Measurements from ENCODE around the gene DYNAP. TPM values are rescaled to one million over a fixed set of nuclear protein-coding genes. Genes with fewer than 3 reads are reported as not detected.

Gene DYNAP
- polyA plus RNA-seq, 3 donors, result not detected

- H3K4me3 ChIP-seq (replicated peaks in 1 of 3; ENCODE audit: low read depth in 2 of 3, low read length in 3 of 3), result no peak overlapping the region
- H3K27ac ChIP-seq (ENCODE audit: low read depth in 1 of 2, low read length in 2 of 2), result no peak overlapping the region
- Mint-ChIP-seq H3K4me1 (no peaks in the 10 kb centered on the region), H3K27ac (no peak overlapping the region), H3K27me3 (ENCODE audit: low read depth in 3 of 3) (peaks cover 1 to 6% (median 4%) of the 10 kb centered on the region in 3 donors), H3K9me3 (no peaks in the 10 kb centered on the region), H3K36me3 (no peaks in the 10 kb centered on the region), H3K4me3 (no peak overlapping the region)
- no peaks in the 10 kb centered on the region for H3K27me3 ChIP-seq (ENCODE audit: control insufficient read depth in 2 of 2, insufficient read depth in 2 of 2, low read length in 2 of 2)
- H3K36me3 ChIP-seq (replicated peaks in 1 of 2; ENCODE audit: control insufficient read depth in 1 of 2, insufficient read depth in 2 of 2, low read length in 2 of 2), result no peaks in the 10 kb centered on the region
- no peaks in the 10 kb centered on the region for H3K4me1 ChIP-seq (ENCODE audit: control insufficient read depth in 1 of 2, insufficient read depth in 2 of 2, low read length in 2 of 2)
- H3K79me2 ChIP-seq (ENCODE audit: insufficient read depth, low read length), result no peaks in the 10 kb centered on the region
- H3K4me2 ChIP-seq (replicated peaks; ENCODE audit: extremely low read depth, low read length, poor library complexity, severe bottlenecking), result no peak overlapping the region
- TF ChIP-seq, protein P1, sequence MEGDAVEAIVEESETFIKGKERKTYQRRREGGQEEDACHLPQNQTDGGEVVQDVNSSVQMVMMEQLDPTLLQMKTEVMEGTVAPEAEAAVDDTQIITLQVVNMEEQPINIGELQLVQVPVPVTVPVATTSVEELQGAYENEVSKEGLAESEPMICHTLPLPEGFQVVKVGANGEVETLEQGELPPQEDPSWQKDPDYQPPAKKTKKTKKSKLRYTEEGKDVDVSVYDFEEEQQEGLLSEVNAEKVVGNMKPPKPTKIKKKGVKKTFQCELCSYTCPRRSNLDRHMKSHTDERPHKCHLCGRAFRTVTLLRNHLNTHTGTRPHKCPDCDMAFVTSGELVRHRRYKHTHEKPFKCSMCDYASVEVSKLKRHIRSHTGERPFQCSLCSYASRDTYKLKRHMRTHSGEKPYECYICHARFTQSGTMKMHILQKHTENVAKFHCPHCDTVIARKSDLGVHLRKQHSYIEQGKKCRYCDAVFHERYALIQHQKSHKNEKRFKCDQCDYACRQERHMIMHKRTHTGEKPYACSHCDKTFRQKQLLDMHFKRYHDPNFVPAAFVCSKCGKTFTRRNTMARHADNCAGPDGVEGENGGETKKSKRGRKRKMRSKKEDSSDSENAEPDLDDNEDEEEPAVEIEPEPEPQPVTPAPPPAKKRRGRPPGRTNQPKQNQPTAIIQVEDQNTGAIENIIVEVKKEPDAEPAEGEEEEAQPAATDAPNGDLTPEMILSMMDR (IDR thresholded peaks at IDR 0.05), result no peak
- no CpG with 5 or more reads among the region's 1 CpG for WGBS (ENCODE audit: insufficient coverage)
- intact Hi-C loops (cut with micrococcal nuclease), result no loop called here
- H4K20me1 ChIP-seq (ENCODE audit: insufficient read depth, low read length), result no peaks in the 10 kb centered on the region
- no peaks in the 10 kb centered on the region for H3K9me3 ChIP-seq (replicated peaks in 1 of 2; ENCODE audit: control insufficient read depth in 1 of 2, insufficient read depth in 1 of 2, low read length in 2 of 2)
- DNase-seq, result no peak
- H3K9ac ChIP-seq (ENCODE audit: insufficient read depth, low read length, poor library complexity, severe bottlenecking), result no peak overlapping the region
- no peak overlapping the region for H2AFZ ChIP-seq (ENCODE audit: insufficient read depth, low read depth, low read length, poor library complexity, severe bottlenecking)
Observed at GRCh38 chr18:54584065-54584464, 7.0 kb upstream of the DYNAP start.

GRCh38 chr18:54585743-54586142 is 5.3 kb upstream of the DYNAP start:
- intact Hi-C loops (cut with micrococcal nuclease), result no loop called here
- no peak overlapping the region for H3K27ac ChIP-seq (ENCODE audit: low read depth in 1 of 2, low read length in 2 of 2)
- H4K20me1 ChIP-seq (ENCODE audit: insufficient read depth, low read length), result no peaks in the 10 kb centered on the region
- no peak overlapping the region for H3K4me2 ChIP-seq (replicated peaks; ENCODE audit: extremely low read depth, low read length, poor library complexity, severe bottlenecking)
- no peak overlapping the region for H3K27ac Mint-ChIP-seq
- no peaks in the 10 kb centered on the region for H3K79me2 ChIP-seq (ENCODE audit: insufficient read depth, low read length)
- DNase-seq, result no peak
- H3K27me3 ChIP-seq (ENCODE audit: control insufficient read depth in 2 of 2, insufficient read depth in 2 of 2, low read length in 2 of 2), result no peaks in the 10 kb centered on the region
- no peak overlapping the region for H2AFZ ChIP-seq (ENCODE audit: insufficient read depth, low read depth, low read length, poor library complexity, severe bottlenecking)
- H3K4me1 Mint-ChIP-seq, result no peaks in the 10 kb centered on the region
- H3K9me3 ChIP-seq (replicated peaks in 1 of 2; ENCODE audit: control insufficient read depth in 1 of 2, insufficient read depth in 1 of 2, low read length in 2 of 2), result no peaks in the 10 kb centered on the region
- H3K9me3 Mint-ChIP-seq, result no peaks in the 10 kb centered on the region
- H3K9ac ChIP-seq (ENCODE audit: insufficient read depth, low read length, poor library complexity, severe bottlenecking), result no peak overlapping the region
- no peak overlapping the region for H3K4me3 ChIP-seq (replicated peaks in 1 of 3; ENCODE audit: low read depth in 2 of 3, low read length in 3 of 3)
- H3K36me3 Mint-ChIP-seq, result no peaks in the 10 kb centered on the region
- no peaks in the 10 kb centered on the region for H3K36me3 ChIP-seq (replicated peaks in 1 of 2; ENCODE audit: control insufficient read depth in 1 of 2, insufficient read depth in 2 of 2, low read length in 2 of 2)
- H3K27me3 Mint-ChIP-seq (ENCODE audit: low read depth in 3 of 3), result peaks cover 1 to 6% (median 4%) of the 10 kb centered on the region in 3 donors
- H3K4me1 ChIP-seq (ENCODE audit: control insufficient read depth in 1 of 2, insufficient read depth in 2 of 2, low read length in 2 of 2), result no peaks in the 10 kb centered on the region
- 92% methylated on average over 3 of the region's 6 CpGs for WGBS (ENCODE audit: insufficient coverage)
- TF ChIP-seq, protein P1 (IDR thresholded peaks at IDR 0.05), result no peak
- no peak overlapping the region for H3K4me3 Mint-ChIP-seq
